Brain microvascular endothelial cell (primary cell): ENCODE data around the gene HNF4A.

Source experiments
- DNase-seq: peaks from one replicate; pipeline ENCODE4 v3.0.0-alpha.2; 2020
- H3K27ac ChIP-seq: fragments of 250-450 bp; sonication (Bioruptor Pico); 2 replicates; pipeline ENCODE4 v1.5.1; 2020; ENCODE audit warnings: mild to moderate bottlenecking, moderate library complexity
- H3K27me3 ChIP-seq: fragments of 250-450 bp; sonication (Bioruptor Pico); replicated peaks from 2 replicates; pipeline ENCODE4 v1.5.1; 2020; ENCODE audit warnings: mild to moderate bottlenecking
- H3K36me3 ChIP-seq: fragments of 250-450 bp; sonication (Bioruptor Pico); replicated peaks from 2 replicates; pipeline ENCODE4 v1.5.1; 2020; ENCODE audit warnings: mild to moderate bottlenecking
- H3K4me3 ChIP-seq: 2 replicates; pipeline ENCODE4 v1.5.1; 2011; ENCODE audit warnings: low read depth, mild to moderate bottlenecking, control low read depth, low read length, moderate library complexity
- in situ Hi-C: cut with HindIII; loops from 2 replicates; pipeline ENCODE4 v1.10.0; 2017; ENCODE audit warnings: low sequenced_read_pairs, low pct_ligation_motif_present
- TF ChIP-seq, protein P1 (sequence below): IDR thresholded peaks from 2 replicates; pipeline ENCODE4 v1.5.1; 2011; ENCODE audit warnings: low read depth, mild to moderate bottlenecking, moderate library complexity, low read length, control low read depth, inconsistent platforms; ENCODE audit errors: missing control alignments

Gene HNF4A

DNA sequence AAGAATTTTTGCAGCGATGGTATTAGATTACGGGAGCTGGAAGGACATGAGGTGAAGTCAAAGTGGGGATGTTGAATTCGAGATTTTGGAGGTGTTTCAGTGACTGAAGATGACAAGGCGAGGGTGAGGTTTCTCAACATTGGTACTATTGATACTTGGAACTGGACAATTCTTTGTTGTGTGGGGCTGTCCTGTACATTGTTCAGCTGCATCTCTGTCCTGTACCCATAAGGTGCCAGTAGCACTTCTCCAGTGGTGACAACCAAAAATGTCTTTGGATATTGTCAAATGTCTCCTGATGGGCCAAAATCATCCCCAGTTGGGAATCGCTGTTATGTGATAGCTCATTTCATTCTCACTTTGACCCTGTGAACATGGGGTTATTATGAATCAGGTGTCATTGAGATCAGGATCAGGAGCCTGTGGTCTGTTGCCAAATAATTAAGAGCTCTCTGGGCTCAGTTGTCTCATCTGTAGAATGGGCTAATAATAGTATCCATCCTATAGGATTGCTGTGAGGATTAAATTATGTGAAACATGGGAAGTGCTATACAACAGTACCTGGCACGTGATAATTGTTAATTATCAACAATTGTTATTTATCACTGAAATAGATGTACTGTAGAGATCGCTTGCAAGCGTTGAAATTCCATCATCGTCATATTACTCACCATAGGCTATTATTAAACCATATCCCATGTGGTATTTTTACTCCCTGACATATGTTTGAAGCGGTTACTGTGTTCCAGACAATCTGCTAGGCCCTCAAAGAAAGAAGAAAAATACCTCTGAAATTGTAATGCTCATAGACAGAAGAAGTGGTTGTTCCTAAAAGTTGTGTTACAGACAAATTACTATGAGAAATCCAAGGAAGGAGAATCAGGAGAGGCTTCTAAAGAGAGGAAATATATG lies 71.6 kb downstream of the HNF4A start:
- H3K36me3 ChIP-seq = no peaks in the 10 kb centered on the region
- in situ Hi-C loops = no loop called here
- H3K27ac ChIP-seq = no peak overlapping the region
- no peak for DNase-seq
- TF ChIP-seq, protein P1, sequence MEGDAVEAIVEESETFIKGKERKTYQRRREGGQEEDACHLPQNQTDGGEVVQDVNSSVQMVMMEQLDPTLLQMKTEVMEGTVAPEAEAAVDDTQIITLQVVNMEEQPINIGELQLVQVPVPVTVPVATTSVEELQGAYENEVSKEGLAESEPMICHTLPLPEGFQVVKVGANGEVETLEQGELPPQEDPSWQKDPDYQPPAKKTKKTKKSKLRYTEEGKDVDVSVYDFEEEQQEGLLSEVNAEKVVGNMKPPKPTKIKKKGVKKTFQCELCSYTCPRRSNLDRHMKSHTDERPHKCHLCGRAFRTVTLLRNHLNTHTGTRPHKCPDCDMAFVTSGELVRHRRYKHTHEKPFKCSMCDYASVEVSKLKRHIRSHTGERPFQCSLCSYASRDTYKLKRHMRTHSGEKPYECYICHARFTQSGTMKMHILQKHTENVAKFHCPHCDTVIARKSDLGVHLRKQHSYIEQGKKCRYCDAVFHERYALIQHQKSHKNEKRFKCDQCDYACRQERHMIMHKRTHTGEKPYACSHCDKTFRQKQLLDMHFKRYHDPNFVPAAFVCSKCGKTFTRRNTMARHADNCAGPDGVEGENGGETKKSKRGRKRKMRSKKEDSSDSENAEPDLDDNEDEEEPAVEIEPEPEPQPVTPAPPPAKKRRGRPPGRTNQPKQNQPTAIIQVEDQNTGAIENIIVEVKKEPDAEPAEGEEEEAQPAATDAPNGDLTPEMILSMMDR = no peak
- no peaks in the 10 kb centered on the region for H3K27me3 ChIP-seq
- H3K4me3 ChIP-seq = no peak overlapping the region

DNA sequence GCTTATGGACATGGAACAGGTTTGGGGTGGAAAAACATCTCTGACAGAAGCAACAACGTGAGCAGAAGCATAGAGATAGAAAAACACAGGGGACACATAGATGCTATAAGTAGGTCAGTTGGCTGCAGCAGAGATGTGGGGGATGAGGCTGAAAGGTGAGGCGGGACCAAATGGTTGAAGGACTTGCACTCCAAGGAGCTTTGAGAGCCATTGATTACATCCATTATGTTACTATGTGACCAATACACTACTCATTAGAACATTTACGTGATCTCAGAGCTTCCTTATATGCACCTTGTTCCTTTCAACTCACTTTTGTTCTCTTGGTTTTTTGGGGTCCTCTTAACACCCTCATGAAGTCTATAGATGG lies 72.3 kb downstream of the HNF4A start:
- in situ Hi-C loops = no loop called here
- no peak for DNase-seq
- no peak overlapping the region for H3K4me3 ChIP-seq
- no peaks in the 10 kb centered on the region for H3K36me3 ChIP-seq
- no peak overlapping the region for H3K27ac ChIP-seq
- TF ChIP-seq, protein P1 = no peak
- no peaks in the 10 kb centered on the region for H3K27me3 ChIP-seq

DNA sequence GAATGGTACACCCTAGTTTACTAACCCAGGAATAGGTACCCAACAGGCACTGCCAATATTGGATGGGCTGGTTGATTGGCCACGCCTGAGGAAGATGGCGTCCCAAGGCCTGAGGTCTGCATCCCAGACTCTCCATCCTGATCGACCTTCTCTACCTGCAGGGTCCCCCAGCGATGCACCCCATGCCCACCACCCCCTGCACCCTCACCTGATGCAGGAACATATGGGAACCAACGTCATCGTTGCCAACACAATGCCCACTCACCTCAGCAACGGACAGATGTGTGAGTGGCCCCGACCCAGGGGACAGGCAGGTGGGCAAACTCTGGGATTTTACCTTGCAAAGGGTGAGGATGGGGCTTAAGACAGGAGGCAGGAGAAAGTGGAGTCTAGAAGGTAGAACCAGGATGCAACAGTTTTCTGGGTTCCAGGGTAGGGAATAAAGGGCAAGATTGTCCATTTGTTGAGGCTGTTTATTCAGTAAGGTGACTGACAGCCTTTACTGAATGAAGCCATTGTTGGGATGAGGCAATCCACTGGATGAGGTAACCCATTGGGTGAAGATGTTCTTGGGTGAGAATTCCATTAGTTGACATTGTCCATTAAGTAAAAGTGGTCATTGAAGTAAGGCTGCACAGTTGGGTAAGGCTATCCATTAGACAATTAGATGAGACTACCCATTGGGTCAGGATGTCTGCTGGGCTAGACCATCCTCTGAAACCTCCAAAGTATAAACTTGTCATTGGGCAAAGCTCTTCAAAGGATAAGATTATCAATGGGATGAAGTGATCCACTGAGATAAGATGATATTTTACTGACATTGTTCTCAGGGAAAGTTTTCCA lies 72.9 kb downstream of the HNF4A start:
- in situ Hi-C loops = no loop called here
- Histone ChIP-seq H3K4me3 (no peak overlapping the region), H3K27ac (no peak overlapping the region), H3K27me3 (no peaks in the 10 kb centered on the region), H3K36me3 (no peaks in the 10 kb centered on the region)
- TF ChIP-seq, protein P1 = no peak
- no peak for DNase-seq

DNA sequence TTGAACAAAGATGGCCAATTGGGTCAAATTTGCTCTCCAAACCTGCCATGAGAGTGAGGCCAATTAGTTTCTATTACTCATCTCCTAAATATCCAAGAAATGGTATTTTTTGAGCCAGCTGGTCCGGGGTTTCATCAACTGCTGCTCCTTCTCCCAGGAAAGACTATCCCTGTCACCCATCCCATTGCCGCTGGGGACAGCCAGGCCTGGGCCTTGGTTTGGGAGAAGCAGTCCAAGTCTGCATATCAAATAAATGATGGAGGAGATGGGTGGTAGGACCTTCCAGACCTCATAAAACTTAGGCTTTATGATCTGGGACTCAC lies 73.5 kb downstream of the HNF4A start:
- H3K27ac ChIP-seq = no peak overlapping the region
- no peaks in the 10 kb centered on the region for H3K36me3 ChIP-seq
- TF ChIP-seq, protein P1 = no peak
- no peak for DNase-seq
- H3K27me3 ChIP-seq = no peaks in the 10 kb centered on the region
- no peak overlapping the region for H3K4me3 ChIP-seq
- in situ Hi-C loops = no loop called here

DNA sequence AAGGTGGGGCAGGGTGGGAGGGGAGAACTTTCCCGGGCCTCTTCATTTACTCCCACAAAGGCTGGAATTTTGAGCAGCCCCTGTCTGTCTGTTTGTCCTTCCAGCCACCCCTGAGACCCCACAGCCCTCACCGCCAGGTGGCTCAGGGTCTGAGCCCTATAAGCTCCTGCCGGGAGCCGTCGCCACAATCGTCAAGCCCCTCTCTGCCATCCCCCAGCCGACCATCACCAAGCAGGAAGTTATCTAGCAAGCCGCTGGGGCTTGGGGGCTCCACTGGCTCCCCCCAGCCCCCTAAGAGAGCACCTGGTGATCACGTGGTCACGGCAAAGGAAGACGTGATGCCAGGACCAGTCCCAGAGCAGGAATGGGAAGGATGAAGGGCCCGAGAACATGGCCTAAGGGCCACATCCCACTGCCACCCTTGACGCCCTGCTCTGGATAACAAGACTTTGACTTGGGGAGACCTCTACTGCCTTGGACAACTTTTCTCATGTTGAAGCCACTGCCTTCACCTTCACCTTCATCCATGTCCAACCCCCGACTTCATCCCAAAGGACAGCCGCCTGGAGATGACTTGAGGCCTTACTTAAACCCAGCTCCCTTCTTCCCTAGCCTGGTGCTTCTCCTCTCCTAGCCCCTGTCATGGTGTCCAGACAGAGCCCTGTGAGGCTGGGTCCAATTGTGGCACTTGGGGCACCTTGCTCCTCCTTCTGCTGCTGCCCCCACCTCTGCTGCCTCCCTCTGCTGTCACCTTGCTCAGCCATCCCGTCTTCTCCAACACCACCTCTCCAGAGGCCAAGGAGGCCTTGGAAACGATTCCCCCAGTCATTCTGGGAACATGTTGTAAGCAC lies 74.1 kb downstream of the HNF4A start:
- DNase-seq = no peak
- Histone ChIP-seq H3K27ac (no peak overlapping the region), H3K27me3 (no peaks in the 10 kb centered on the region), H3K4me3 (no peak overlapping the region), H3K36me3 (no peaks in the 10 kb centered on the region)
- in situ Hi-C loops = no loop called here
- TF ChIP-seq, protein P1 = no peak
